AG20443 (cell line): ENCODE data around the gene DERA.

Experiments
- DNase-seq: peaks from one replicate; pipeline ENCODE4 v3.0.0; 2012; ENCODE audit warnings: low spot score, mixed read lengths

Gene DERA

DNA sequence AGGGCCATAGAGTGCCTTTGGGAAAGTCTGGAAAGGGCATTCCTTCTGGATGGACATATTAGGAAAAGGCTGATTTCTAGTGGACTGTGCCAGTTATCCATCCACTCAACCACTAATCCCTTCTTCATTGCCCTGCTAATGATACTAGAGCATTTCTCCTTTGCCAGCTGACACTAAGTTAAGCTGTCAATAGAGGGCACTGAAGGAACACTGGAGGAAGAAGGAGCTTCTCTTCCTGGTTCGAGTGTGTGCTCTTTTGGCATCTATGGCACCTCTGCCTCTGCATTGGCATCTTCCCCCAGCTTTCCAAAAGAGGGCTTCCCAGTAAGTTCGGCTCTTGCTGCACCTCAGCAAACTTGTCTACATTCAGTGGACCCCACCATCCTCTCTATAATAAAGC is 165.4 kb downstream of the DERA start:
- DNase-seq = peak; percentile 29

DNA sequence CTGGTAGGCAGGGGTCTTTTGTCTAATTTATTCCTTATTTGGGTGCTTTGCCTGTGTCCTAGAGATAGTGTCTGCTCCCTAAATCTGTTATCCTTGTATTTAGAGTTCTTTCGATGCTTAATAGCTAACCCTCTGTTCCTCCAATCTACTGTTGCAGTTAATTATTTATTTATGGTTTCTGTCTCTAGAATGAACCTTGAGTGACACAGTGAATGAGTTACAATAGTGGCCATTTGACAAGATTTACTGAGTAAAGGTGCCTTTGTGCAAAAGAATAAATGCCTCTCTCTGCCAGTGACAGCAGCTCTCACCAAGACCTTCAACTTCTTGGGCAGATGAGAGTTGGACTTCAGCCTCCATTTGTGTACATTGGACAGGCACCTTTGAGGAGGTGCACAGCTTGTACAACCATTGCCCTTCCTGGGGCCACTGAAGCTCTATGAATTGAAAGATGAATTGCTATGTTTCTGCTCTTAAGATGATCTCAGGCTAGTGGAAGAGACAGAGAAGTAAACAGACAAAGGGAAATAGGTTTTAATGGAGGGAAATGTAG is 165.9 kb downstream of the DERA start:
- DNase-seq = no peak

DNA sequence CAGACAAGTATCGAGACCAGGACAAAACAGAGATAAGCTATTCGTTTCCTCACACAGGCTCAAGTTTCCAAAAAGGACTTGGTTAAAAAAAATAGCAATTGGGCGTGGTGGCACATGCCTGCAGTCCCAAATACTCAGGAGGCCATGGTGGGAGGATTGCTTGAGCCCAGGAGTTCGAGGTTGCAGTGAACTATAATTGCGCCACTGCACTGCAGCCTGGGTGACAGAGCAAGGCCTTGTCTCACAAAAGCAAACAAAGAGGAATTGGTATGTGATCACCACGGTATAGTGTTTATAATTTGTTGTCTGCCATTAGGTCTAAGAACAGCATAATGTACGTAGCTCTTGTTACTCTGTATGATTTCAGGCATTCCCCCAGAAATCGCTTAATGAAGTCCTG is 175.3 kb downstream of the DERA start:
- DNase-seq = no peak

DNA sequence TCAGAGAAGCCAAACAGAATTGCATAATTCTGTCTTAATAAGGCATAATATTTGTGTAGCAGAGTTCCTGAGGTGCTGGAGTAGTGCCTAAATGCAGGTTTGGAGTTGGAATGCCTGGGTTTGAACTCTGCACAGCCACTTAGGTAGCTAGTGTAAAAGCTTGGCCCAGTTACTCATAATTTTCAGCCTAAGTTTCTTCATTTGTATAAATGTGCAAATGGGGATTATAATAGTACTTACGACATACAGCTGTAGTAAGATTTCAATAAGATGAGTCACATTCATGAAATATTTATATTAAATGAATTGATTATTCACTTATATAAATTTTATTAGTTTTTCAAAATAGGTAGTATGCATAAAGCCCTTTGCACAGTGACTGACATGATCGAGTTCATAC is 175.8 kb downstream of the DERA start:
- DNase-seq = no peak
